Activated naive CD4-positive, alpha-beta T cell treated with anti-CD3 and anti-CD28 coated beads for 36 hours (primary cell): ENCODE measurements around the gene SERPINE3. TPM values are rescaled to one million over a fixed set of nuclear protein-coding genes. Genes with fewer than 3 reads are reported as not detected.

Source experiments
- CTCF ChIA-PET: fragments of 350-600 bp; sonication (Branson Sonifier 250); formaldehyde crosslinking; loops from one replicate; lab custom pipeline; 2021; ENCODE audit warnings: antibody characterized with exemption; lab: Charles Lee
- DNase-seq: peaks from one replicate; pipeline ENCODE4 v3.0.0-alpha.2; 2020
- H3K27ac Mint-ChIP-seq: one replicate; pipeline ENCODE4 v1.8.0; 2021; ENCODE audit warnings: mild to moderate bottlenecking, mixed read lengths
- H3K27me3 Mint-ChIP-seq: one replicate; pipeline ENCODE4 v1.8.0; 2021; ENCODE audit warnings: low read depth, mixed read lengths
- H3K36me3 Mint-ChIP-seq: one replicate; pipeline ENCODE4 v1.8.0; 2021; ENCODE audit warnings: low read depth, mixed read lengths
- H3K4me1 Mint-ChIP-seq: one replicate; pipeline ENCODE4 v1.8.0; 2021; ENCODE audit warnings: low read depth, mixed read lengths
- H3K4me3 Mint-ChIP-seq: one replicate; pipeline ENCODE4 v1.8.0; 2021; ENCODE audit warnings: mild to moderate bottlenecking, moderate library complexity, mixed read lengths
- H3K9me3 Mint-ChIP-seq: one replicate; pipeline ENCODE4 v1.8.0; 2021; ENCODE audit warnings: mixed read lengths
- intact Hi-C: fragments of 100-400 bp; cut with micrococcal nuclease; formaldehyde crosslinking; loops from one replicate; pipeline ENCODE4 v1.15.1; 2023
- total RNA-seq, 2 experiments: library from RNA; stranded (reverse); gene quantifications; one replicate each; pipeline ENCODE4 v1.2.3, GENCODE V29; 2021

Gene SERPINE3
- not detected for total RNA-seq

DNA sequence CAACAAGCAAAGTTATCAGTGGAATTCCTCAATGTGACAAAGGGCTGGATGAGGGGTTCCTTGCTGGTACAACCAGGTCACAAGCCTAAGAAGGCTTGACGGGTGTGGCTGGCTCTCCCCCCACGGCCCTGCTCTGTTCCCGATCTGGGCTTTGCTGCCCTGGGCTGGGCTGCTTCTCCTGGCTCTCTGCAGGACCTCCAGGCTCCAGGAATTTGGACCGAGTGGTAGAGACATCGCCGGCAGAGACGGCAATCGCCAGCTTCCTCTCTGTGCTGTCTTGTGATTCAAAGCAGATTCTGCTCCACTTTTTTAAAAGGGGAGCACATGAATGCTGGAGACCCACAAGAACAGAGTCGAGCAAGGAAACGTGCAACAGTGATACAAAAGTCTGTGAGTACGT is at the start of gene SERPINE3:
SERPINE3 (plus strand) TSS at position 338 of the 400 bp plus-strand sequence. CDS start 1,401 bp downstream, outside the sequence.
- CTCF ChIA-PET: interaction anchor here (0.5 kb wide), 1 partner anchor 36 kb away, joined by 3 read pairs; no protein-coding TSS in a partner anchor
- intact Hi-C loops: no loop called here
- Mint-ChIP-seq H3K27me3 (no peaks in the 10 kb centered on the region), H3K36me3 (no peaks in the 10 kb centered on the region), H3K27ac (no peak within 1 kb of the TSS), H3K4me1 (no peaks in the 10 kb centered on the region), H3K9me3 (no peaks in the 10 kb centered on the region), H3K4me3 (no peak within 1 kb of the TSS)
- DNase-seq: no peak

DNA sequence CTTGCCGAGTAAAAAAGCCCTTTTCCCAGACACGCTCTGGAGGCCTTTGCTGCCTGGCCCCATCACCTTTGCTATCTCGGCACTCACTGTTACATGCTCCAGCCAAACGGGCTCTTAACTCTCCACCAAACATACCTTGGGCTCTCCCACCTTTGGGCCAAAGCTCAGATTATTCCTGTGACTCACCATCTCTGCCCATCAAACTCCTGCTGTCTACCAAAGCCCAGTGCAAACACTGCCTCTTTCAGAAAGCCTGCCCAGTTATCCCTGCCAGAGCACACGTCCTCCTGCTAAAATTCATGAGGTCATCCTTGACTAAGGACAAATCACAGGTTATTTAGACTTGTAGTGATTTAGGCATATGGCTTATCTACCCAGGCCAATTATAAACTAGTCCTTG is 48.1 kb upstream of the SERPINE3 start:
- CTCF ChIA-PET: interaction anchor here (7.5 kb wide), 1 partner anchor 167 kb away, joined by 148 read pairs; no protein-coding TSS in a partner anchor

DNA sequence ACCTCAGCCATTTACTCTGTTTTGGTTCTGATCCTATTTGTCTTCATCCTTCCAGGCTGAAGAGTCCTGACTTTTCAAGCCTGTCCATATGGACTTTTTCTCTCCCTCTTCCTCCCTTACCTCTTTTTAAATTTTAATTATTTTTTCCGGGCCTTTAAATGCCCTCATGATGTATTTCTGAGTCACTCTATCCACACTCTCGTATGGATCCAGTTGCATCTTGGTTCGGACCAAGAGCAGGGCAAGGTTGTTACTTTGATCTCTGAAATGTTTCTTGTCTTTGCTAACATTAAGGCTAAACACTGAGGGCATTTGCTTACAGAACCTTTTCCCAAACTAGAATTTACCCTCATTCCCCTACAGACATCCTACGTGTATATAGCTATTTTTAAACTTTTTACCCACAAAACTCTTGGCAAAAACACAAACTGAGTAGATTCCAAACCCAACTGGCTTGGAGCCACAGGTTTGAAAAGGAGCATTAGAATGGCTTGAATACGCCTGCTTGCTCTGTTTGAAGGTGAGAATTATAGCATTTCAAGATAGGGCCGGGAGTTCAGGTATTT is 47.4 kb upstream of the SERPINE3 start:
- DNase-seq: no peak
- Mint-ChIP-seq H3K36me3 (no peaks in the 10 kb centered on the region), H3K27ac (no peak overlapping the region), H3K9me3 (no peaks in the 10 kb centered on the region), H3K27me3 (no peaks in the 10 kb centered on the region), H3K4me1 (no peaks in the 10 kb centered on the region), H3K4me3 (no peak overlapping the region)
- CTCF ChIA-PET: interaction anchor here (7.5 kb wide), 1 partner anchor 168 kb away, joined by 148 read pairs; no protein-coding TSS in a partner anchor
- intact Hi-C loops: no loop called here

More for the DNA sequence above, 48.1 kb upstream of the SERPINE3 start:
- no peak for DNase-seq
- no peak overlapping the region for H3K4me3 Mint-ChIP-seq
- no peaks in the 10 kb centered on the region for H3K4me1 Mint-ChIP-seq
- H3K9me3 Mint-ChIP-seq: no peaks in the 10 kb centered on the region
- H3K36me3 Mint-ChIP-seq: no peaks in the 10 kb centered on the region
- no peak overlapping the region for H3K27ac Mint-ChIP-seq
- intact Hi-C loops: no loop called here
- no peaks in the 10 kb centered on the region for H3K27me3 Mint-ChIP-seq

DNA sequence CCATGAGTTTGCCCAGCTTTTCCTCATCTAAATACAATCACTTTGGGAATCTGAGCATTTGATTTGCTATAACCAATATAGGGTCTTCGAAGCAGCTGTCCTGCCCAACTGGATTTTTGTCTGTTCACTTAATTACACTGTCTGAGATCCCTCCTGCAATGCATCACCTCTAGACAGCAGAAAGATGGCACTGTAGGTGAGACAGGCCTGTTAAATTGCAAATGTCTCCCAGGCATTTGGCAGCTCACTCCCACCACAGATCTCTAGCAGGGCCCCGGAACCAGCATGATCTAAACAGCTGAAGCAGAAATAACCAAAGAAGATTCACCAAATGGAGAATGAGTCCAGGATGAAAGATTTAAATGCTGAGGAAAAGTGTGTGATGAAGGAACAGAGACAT is 41.9 kb upstream of the SERPINE3 start:
- no peak overlapping the region for H3K4me3 Mint-ChIP-seq
- CTCF ChIA-PET: interaction anchor here (0.6 to 4.4 kb wide), 3 partner anchors 11 to 500 kb away, joined by 3 to 52 read pairs (median 5); no protein-coding TSS in a partner anchor
- intact Hi-C loops: no loop called here
- no peak for DNase-seq
- no peaks in the 10 kb centered on the region for H3K4me1 Mint-ChIP-seq
- H3K36me3 Mint-ChIP-seq: no peaks in the 10 kb centered on the region
- no peaks in the 10 kb centered on the region for H3K9me3 Mint-ChIP-seq
- H3K27ac Mint-ChIP-seq: no peak overlapping the region
- no peaks in the 10 kb centered on the region for H3K27me3 Mint-ChIP-seq

DNA sequence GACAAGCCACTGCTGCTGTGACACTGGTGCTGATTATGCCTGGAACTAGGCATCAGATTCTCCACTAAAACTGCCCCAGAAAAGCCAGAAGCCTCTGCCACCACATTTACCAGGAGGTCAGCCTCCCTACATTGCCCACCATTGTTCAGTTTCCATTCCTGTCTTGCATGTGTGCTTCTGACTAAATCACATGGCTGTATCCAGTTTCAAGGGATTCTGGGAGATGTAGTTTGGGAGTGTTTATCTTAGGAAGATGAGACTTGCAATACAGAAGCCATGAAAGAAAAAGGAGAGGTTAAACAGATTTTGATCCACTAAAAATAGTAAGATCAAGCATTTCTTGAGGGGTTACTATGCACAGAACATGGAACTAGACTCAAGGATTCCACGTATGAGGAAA is 40.7 kb upstream of the SERPINE3 start:
- Mint-ChIP-seq H3K27ac (no peak overlapping the region), H3K27me3 (no peaks in the 10 kb centered on the region), H3K36me3 (no peaks in the 10 kb centered on the region), H3K4me1 (no peaks in the 10 kb centered on the region), H3K9me3 (no peaks in the 10 kb centered on the region), H3K4me3 (no peak overlapping the region)
- intact Hi-C loops: no loop called here
- CTCF ChIA-PET: interaction anchor here (1.1 to 4.4 kb wide), 2 partner anchors 12 to 38 kb away, joined by 3 to 52 read pairs; no protein-coding TSS in a partner anchor
- DNase-seq: no peak

DNA sequence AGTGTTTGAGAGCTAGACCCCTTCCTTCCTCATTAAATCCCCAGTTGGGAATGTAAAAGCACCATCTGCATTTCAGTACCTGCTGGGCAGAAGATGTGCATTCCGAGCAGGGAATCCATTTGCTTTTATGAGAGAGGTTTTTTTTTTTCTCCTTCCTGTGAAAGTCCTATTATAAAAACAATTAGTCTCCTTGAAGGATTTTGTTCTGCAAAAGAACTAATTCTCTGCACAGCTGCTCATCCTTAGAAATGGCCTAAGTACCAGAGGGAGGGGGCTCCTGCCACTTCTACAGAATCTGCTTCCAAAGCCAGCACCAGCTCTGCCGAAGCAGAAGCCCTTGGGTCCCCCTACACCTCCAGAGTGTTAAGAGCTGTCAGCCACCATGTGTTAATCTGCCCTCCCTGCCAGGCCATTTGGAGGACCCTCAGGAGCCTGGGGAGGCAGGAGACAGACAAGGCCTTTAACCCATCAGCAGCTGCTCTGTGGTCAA is 36.4 kb upstream of the SERPINE3 start:
- Mint-ChIP-seq H3K4me1 (no peaks in the 10 kb centered on the region), H3K27ac (no peak overlapping the region), H3K4me3 (no peak overlapping the region), H3K27me3 (no peaks in the 10 kb centered on the region), H3K9me3 (no peaks in the 10 kb centered on the region), H3K36me3 (no peaks in the 10 kb centered on the region)
- no peak for DNase-seq
- CTCF ChIA-PET: interaction anchor here (0.6 to 1.4 kb wide), 3 partner anchors 14 to 166 kb away, joined by 3 to 4 read pairs (median 3); no protein-coding TSS in a partner anchor
- intact Hi-C loops: no loop called here

DNA sequence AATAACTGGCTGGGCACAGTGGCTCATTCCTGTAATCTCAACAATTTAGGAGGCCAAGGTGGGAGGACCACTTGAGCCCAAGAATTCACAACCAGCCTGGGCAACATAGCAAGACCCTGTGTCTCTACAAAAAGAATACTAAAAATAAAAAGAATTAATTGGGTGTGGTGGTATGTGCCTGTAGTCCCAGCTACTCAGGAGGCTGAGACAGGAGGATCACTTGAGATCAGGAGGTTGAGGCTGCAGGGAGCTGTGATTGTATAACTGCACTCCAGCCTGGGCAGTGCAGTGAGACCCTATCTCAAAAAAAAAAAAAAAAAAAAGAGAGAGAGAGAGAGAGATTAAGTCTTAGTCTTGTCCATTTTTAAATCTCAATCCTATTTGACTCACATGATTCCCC is 35.6 kb upstream of the SERPINE3 start:
- H3K9me3 Mint-ChIP-seq: no peaks in the 10 kb centered on the region
- H3K4me3 Mint-ChIP-seq: no peak overlapping the region
- DNase-seq: no peak
- H3K27ac Mint-ChIP-seq: no peak overlapping the region
- H3K4me1 Mint-ChIP-seq: no peaks in the 10 kb centered on the region
- CTCF ChIA-PET: interaction anchor here (0.6 to 1.4 kb wide), 3 partner anchors 13 to 165 kb away, joined by 3 to 4 read pairs (median 3); no protein-coding TSS in a partner anchor
- H3K27me3 Mint-ChIP-seq: no peaks in the 10 kb centered on the region
- no peaks in the 10 kb centered on the region for H3K36me3 Mint-ChIP-seq
- intact Hi-C loops: no loop called here

DNA sequence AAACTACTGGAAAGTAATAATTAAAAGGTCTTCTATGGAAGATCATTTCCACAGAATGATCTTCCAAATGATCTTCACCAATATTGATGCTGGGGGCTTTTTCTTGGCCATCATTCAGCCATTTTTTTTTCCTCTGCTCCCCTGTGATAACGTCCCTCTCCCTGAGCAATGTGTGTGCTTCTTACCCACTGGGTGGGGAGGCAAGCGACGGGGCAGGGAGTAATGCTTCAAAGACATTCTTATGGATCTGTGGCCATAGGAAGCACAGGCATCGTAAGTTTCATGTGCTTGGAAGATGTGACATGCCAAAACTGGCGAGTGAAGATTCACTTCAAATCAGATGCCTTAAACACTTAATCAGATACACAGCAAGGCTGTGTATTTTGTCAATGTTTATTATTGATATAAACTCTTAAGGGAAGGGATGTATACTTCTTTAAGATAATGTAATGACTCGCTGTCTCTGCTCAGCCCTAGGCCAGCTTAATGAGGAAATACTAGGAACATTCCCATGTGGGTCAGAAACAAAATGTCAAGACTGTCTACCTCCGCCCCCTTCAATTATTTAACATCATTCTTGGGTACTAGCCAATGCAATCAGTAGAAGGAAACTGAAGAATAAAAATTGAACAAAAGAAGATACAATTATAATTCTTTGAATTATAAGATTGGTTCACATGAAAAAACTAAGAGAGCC is 34.1 kb upstream of the SERPINE3 start:
- Mint-ChIP-seq H3K27ac (no peak overlapping the region), H3K4me3 (no peak overlapping the region), H3K27me3 (no peaks in the 10 kb centered on the region), H3K9me3 (no peaks in the 10 kb centered on the region), H3K4me1 (no peaks in the 10 kb centered on the region), H3K36me3 (no peaks in the 10 kb centered on the region)
- intact Hi-C loops: no loop called here
- CTCF ChIA-PET: interaction anchor here (1.7 kb wide), 1 partner anchor 19 kb away, joined by 6 read pairs; no protein-coding TSS in a partner anchor
- DNase-seq: no peak

DNA sequence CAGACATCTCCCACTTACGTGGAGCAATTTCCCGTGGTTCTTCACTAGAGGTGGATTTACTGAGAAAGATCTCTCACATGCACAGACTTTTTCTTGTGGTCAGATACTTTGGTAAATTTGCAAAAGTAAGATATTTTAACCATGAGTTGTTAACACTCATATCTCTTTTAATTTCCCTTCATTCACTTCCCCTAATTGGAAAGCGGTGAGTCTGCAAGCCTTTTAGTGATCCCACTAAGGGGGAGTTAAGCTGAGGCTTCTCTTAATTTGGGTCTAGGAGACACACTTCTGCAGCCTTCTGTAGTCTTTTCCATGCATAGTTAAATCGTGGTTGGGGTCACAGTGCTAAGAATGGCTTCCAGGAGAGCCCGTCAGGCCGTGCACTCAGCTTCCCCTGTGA is 30.7 kb upstream of the SERPINE3 start:
- intact Hi-C loops: no loop called here
- DNase-seq: no peak
- H3K9me3 Mint-ChIP-seq: no peaks in the 10 kb centered on the region
- CTCF ChIA-PET: interaction anchor here (0.8 to 1.5 kb wide), 2 partner anchors 23 kb away, joined by 4 read pairs; no protein-coding TSS in a partner anchor
- no peaks in the 10 kb centered on the region for H3K4me1 Mint-ChIP-seq
- peaks cover 3% of the 10 kb centered on the region for H3K27me3 Mint-ChIP-seq
- H3K27ac Mint-ChIP-seq: no peak overlapping the region
- H3K36me3 Mint-ChIP-seq: no peaks in the 10 kb centered on the region
- H3K4me3 Mint-ChIP-seq: no peak overlapping the region

DNA sequence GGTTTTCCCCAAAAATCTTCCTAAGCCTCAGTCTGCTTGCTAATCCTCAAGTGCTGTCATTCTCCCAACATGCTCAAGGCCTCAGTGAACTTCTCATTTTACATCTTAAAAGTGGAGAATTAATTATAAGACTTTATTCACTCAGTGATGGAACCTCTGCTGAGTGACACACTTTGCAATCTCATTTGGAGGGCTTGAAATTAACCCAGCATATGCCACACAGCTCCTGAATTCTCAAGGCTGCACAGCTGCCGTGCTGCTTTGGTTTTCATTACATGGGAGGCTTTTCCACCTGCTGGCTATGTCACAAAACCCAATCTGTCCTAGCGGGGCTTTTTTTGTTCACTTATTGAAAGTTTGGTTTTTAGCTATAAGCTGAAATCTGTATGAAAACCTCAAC is 28.3 kb upstream of the SERPINE3 start:
- H3K27ac Mint-ChIP-seq: no peak overlapping the region
- CTCF ChIA-PET: no interaction called here
- peaks cover 3% of the 10 kb centered on the region for H3K27me3 Mint-ChIP-seq
- H3K9me3 Mint-ChIP-seq: no peaks in the 10 kb centered on the region
- intact Hi-C loops: no loop called here
- no peaks in the 10 kb centered on the region for H3K36me3 Mint-ChIP-seq
- no peaks in the 10 kb centered on the region for H3K4me1 Mint-ChIP-seq
- DNase-seq: no peak
- H3K4me3 Mint-ChIP-seq: no peak overlapping the region

DNA sequence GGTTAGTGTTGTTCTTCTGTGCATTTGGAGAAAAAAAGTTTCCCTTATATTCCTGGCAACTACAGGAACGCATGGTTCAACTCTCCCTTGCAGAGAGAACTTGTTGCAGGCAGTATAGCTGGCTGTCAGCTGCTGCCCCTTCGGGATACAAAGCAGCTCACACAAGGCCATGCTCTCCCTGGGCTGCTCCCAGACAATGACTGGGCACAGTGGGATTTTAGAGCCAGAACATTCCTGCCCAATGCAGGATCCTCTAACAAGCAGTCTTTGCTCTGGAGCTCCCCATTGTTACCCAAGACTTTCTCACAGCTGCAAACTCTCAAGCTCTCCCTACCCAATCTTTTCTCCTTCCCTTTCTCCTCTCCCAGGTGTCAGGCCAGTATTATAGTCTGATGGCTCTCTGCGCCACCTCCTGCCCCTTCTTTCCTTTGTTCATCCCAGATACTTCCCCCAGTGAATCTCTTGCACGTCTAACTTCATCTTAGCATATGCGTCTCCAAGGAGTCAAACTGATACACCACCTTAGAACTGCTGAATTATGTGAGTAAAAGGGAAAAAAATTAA is 27.5 kb upstream of the SERPINE3 start:
- CTCF ChIA-PET: interaction anchor here (0.6 to 1.4 kb wide), 3 partner anchors 22 to 26 kb away, joined by 3 read pairs; no protein-coding TSS in a partner anchor
- Mint-ChIP-seq H3K27me3 (peaks cover 3% of the 10 kb centered on the region), H3K9me3 (no peaks in the 10 kb centered on the region), H3K27ac (no peak overlapping the region), H3K4me1 (no peaks in the 10 kb centered on the region), H3K36me3 (no peaks in the 10 kb centered on the region), H3K4me3 (no peak overlapping the region)
- intact Hi-C loops: no loop called here
- no peak for DNase-seq

DNA sequence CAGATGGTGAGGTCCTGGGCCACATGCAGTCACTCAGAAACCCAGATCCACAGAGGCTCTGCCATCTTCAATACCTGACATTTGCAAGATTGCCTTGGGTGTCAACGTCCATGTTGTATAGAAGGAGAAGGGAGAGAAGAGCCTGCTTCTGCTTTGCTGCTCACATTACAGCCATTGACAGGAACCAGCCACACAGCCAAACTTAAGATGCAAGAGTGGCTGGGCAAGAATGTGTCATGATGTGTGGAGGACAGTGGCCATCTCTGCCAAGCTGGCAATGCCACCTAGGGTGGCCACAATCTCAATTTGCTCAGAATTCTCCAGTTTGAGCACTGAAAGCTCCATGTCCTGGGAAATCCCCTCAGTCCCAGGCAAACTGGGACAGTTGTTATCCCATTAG is 25.9 kb upstream of the SERPINE3 start:
- H3K27ac Mint-ChIP-seq: no peak overlapping the region
- no peaks in the 10 kb centered on the region for H3K4me1 Mint-ChIP-seq
- no peak overlapping the region for H3K4me3 Mint-ChIP-seq
- DNase-seq: no peak
- CTCF ChIA-PET: no interaction called here
- no peaks in the 10 kb centered on the region for H3K36me3 Mint-ChIP-seq
- peaks cover 3% of the 10 kb centered on the region for H3K27me3 Mint-ChIP-seq
- no peaks in the 10 kb centered on the region for H3K9me3 Mint-ChIP-seq
- intact Hi-C loops: no loop called here
